Measurements from ENCODE around the gene PCDHGA8.
"Not testable (repeated sequence)": the region's sequence is repeated elsewhere in the genome, so short reads cannot be mapped to it uniquely, and the experiment has no call there.

- TF ChIP-seq POLR2A, POLR2AphosphoS5, TAF1, SPI1 (IDR thresholded peaks at IDR 0.05; ENCODE audit: low read depth, low read length): not testable (repeated sequence)
These were observed 15.5 kb downstream of the PCDHGA8 start, which contains the start of gene PCDHGB6 for GRCh38 chr5:141407790-141408505.
